GM12892 (cell line): ENCODE measurements around the gene DTD1.

Experiments used
- POLR2A ChIP-seq: IDR thresholded peaks from 2 replicates; pipeline ENCODE4 v1.6.1; 2011; ENCODE audit warnings: low read depth, low read length, control low read depth
- POLR2AphosphoS5 ChIP-seq: IDR thresholded peaks from 2 replicates; pipeline ENCODE4 v1.6.1; 2011; ENCODE audit warnings: low read depth, low read length, control low read depth

DNA sequence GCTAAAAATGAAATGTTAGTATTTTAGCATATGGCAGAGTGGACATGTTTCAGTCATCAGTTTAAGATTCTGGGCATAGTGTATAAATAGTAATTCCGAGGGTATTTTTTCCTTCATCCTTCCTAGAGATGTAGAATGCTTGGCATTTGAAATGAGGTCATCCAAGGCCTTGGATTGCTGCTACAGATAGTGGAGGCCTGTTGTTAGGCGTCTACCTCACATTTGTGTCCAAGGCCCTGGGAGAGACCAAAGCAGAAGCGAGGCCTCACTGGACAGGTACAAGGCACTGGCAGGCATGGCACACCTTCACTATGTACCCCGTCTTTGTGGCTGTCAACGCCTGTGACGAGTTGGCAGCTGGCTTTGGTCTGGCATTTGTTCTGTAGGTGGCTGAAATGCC, 58.0 kb downstream of the DTD1 start:
- TF ChIP-seq POLR2A, result no peak
- no peak for TF ChIP-seq POLR2AphosphoS5
